HG03460 (cell line): ENCODE measurements around the gene CENPU.

Source experiments
- ATAC-seq: cut with Tn5 transposase; IDR thresholded peaks from one replicate; pipeline ENCODE4 v1.9.1; 2021; ENCODE audit not compliant: unreplicated experiment

CENPU gene

DNA sequence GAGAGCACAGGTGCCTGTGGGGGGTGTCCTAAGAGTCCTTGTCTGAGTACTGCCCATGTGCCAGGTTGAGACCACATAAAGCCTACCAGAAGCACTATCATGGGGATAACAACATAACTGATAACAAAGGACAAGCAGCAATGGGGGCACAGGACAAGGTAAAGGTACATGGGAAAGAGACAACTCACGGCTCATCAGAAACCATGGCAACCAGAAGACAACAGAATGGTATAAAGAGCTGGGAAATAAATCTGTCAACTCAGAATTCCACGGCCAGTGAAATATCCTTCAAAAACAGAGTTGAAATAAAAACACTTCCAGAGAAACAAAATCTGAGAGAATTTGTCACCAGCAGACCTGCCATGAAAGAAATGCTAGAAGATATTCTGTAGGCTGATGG, 20.0 kb downstream of the CENPU start:
- ATAC-seq = no peak

DNA sequence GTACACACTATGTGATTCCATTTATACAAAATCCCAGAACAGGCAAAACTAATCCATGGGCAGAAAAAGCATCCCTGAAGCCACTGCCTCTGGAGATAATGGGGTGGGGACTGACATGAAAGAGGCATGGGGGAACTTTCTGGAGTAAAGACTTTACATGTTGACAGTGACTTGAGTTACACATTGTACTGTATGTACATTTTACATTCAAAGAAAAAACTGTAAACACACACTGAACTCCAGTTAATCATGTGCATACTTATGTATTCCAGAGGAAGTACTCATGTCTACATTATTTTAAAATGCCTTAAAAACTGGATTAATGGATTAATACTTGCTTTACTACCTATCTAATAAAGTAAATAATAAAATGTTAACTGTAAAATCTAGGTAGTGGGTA, 21.6 kb downstream of the CENPU start:
- no peak for ATAC-seq

DNA sequence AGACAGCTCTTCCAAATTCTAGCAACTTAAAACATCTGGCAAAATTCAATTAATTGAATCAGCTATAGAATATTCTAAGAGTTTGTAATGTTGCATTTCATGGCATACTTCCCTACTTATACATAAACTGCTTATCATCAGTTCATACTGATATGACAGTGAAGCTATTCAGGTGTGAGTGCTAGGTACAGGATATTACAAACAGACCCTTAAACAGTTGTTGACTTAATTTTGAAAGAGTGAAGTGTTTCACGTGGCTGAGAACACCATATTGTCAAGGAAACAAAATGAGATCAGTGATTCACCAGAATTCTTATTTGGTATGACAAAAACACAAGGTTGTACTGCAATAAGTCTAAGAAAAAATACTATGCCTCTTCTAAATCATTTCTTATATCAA, 27.4 kb downstream of the CENPU start:
- ATAC-seq = no peak

DNA sequence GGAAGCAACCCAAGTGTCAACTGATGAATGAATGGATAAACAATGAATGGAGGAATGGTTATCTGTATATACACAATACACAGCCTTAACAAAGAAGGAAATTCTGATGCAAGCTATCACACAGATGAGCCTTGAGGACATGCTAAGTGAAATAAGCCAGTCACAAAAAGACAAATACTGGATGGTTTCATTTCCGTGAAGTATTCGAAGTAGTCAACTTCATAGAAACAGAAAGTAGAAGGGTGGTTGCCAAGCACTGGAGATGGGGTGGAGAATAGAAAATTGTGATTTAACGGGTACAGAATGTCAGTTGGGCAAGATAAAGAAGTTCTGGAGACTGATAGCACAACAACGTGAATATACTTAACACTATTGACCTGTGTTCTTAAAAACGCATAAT, 28.2 kb downstream of the CENPU start:
- ATAC-seq = no peak

DNA sequence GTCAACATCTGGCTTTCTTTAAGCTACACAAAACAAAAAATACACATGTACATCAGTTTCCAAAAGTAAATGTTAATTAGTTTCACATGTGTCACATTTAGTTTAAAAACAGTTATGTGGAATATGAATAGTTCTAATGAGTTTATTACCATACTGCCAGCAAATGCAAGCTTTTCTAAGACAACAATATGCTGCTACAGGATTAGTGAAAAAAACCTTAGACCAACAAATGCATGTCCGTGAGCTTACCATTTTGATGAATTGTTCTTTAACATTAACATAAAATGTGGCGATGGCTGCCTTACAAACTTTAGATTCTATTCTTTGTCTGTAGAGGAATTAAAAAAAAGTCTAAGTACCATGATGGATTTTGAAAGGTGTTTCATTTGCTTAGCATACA, 31.8 kb downstream of the CENPU start:
- ATAC-seq = no peak

DNA sequence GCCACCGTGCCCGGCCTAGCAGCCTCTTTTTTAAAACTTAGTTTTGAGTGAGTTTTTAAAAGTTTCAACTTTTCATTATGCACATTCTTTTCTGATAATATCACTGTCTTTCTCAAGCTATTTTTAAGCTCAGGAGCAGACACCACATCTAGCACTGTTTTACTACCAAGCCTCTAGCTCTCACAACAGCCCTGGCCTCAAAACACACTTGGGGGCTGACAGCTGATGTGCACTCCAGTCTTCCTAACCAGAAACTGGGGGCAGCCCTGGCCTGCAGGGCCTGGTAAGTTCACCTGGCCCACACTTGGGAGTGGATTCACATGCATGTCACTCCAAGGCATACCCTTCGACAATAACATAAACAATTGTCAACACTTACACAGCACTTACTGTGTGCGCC, 34.0 kb downstream of the CENPU start:
- ATAC-seq = no peak

DNA sequence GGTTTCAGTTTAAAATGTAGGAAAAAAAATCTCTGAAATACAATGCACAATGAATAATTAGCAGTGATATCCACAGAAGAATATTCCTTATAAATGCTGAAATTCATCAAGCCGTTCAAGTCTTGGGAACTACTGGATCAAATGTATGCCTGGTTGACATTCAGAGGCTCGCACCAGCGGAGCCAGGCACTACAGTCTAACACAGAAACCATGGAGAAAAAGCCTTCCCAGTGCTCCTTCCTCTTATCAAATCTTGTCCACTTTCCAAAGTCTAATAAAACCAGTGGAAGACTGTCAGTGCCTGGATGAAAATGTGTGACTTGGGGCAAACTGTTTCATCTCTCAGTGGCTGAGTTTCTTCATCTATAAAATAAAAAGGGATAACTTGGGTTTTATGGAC, 35.9 kb downstream of the CENPU start:
- ATAC-seq = no peak

DNA sequence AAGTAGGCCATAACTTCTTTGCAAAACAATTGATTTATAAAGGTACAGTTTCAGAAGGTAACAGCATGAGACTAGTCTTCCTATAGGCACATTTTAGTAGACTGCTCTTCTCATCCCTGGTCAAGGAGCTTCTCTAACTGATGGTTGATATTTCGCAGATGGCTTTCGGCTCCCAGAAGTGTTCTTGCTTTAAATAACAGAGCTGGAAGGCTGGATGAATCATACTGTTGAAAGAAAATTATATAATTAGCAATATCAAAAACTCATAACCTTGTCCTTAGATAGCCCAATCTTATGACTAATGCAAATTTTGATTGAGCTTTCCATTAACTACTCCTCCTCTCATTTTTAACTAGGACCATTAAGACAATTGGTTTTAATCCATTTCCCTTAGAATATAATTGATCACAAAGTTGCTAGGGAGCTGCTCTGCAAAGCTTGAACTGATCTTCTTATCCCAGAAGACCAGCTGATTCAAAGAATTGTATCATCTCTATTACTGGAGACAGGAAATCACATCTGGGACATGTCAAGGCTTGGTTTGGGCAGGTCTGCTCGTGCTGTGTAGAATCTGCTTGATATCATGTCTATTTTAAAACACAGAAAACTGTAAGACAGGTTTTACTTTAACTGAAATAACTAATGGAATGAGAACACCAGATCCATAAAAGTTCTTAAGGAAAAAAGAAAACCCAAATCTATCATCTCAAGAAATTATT, 38.6 kb downstream of the CENPU start:
- no peak for ATAC-seq

DNA sequence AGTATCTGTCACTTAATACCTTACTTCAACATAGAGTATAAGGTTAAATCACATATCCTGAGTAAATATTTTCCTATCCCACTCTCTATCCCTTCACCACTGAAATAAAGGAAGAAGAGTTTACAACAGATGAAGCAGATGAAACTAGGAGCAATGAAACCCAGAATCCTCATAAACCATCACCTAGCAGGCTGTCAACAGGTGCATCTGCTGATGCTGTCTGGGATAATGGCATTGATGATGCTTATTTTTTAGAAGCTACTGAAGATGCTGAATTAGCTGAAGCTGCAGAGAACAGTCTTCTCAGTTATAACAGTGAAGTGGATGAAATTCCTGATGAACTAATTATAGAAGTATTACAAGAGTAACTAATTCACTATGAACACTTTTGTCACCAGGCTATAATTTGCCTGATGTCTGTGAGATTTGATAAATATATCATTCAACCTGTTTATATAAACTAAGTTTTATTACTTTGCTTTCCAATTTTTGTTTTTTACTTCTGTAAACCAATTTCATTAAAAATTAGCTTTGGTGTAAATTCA, 39.4 kb downstream of the CENPU start:
- ATAC-seq = no peak

DNA sequence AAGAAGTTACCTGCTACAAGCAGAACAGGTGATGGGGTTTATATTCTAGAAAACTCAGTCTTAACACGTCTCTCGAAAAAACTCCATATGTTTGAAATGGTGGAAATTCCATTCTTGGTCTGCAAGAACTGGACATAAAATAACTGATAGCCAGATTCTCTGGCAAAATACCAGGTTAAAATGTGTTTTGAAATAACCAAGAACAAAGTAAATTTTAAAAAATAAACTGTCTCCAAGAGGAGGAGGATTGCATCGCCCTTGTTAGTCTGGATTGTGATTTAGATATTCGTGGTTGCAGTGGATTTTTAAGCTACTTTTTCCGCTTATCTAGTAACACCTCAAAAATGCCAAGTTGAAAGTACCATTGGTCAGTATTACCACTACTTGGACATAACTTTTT, 40.8 kb downstream of the CENPU start:
- ATAC-seq = no peak

DNA sequence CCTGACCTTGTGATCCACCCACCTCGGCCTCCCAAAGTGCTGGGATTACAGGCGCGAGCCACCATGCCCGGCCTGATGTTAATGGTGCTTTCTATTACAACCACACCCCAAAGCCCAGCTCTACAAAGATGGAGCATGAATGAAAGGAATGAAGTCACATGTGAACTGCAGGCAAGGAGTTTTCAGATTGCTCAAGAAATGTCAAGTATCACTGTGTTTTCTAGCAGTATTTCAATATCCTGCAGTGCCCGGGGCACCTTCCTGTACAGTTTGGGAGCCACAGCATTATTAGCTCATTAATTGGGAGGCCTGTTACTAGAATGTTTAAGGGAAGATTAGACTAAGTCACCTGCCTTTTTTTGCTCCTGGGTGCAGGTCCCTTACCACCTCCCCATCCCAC, 44.2 kb downstream of the CENPU start:
- ATAC-seq = no peak

DNA sequence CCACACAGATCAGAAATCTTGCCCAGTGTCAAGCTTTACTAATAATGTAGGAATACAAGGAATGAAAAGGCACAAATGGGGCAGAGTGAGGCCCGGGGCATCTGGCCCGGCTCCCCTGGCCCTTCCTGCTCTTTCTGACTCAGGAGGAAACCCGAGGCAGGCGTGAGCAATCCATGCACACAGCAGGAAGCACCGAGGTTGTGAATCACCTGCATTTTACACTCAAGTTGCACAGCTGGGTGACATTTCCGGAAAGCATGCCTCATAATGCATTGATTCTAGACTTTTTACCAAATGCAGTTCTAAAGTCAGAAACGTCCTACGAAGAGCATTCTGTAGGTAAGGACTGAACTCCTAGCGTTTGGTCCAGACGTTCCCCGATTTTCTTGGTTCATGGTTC, 45.4 kb downstream of the CENPU start:
- ATAC-seq = no peak

DNA sequence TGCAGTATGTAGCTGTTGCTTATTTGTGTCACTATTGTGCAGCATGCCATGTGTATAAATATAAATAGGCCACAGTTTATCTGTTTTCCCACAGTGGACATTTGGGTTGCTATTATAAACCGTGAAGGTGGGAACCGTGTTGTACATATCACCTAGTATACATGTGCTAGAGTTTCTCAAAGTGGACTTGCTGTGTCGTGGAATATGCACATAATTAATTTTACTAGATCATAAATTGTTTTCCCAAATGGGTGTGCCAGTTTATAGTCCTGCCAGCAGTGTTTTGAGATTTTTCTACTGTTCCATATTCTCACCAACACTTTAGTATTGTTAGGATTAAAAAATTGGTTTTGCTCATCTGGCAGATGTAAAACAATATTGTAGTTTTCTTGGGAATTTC, 45.9 kb downstream of the CENPU start:
- no peak for ATAC-seq

DNA sequence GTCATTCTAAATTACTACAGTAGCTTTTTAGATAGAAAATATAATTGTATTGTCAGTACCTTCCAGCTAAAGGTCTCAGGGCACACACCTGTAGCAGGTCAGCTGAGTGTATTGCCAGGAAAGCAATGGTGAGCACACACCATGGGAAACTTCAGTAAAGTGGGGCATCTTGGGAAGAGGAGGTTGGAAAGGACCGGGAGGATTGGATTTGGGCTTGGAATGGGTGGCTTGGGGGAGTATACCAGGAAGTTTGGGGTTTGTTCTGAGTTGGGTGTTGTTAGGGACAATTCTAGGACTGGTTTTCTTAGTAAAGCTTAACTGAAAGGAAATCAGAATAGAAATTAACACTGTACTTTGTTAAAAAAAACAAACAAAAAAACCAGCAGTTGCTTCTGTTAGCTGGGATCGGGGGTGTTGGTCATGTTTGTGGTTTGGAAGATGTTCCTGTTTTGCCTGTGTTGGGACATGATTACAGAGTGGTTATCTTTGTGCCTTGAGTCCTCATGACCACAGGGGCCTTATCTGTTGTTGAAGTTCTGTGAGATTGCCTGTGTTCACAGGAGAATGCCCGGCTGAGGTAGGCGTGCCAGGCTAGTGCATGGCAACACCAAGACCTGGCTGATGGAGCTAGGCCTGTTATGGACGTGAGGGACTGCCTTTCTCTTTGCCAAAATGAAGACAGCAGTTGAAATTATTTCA, 49.3 kb downstream of the CENPU start:
- no peak for ATAC-seq

DNA sequence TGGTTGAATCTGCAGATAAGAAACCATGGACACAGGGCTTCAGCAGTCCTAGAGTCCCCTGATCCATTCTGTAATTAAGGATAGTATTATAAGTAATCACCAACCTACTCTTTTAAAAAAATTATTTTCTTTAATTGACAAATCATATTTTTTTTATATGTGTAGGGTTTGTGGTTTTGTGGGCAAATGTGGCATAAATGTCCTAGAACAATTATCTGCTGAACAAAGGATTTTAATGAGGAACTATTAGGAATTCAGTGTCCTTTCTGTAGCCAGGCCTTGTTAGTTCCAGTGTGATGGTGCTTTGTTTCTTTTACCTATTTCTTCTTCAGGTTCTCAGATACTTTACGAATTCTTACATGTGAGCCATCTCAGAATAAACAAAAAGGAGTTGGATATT, 52.0 kb downstream of the CENPU start:
- ATAC-seq = no peak

DNA sequence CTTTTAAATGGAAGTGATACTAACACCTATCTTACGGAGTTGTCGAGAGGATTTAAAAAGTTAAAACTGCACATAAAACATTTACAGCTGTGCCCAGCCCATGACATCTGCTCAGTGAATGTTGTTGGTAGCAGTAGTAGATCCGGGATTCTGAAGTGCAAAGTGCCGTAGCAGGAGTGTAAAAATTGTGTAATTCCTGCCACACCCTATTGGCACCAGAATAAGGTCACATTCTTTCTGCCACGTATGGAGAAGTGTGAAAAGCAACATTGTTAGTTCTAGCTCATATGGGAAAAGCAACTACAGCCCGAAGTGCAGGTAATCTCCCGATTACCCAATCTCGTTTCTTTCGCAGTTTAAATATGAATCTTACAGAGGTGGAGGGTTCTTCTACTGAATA, 53.2 kb downstream of the CENPU start:
- no peak for ATAC-seq

DNA sequence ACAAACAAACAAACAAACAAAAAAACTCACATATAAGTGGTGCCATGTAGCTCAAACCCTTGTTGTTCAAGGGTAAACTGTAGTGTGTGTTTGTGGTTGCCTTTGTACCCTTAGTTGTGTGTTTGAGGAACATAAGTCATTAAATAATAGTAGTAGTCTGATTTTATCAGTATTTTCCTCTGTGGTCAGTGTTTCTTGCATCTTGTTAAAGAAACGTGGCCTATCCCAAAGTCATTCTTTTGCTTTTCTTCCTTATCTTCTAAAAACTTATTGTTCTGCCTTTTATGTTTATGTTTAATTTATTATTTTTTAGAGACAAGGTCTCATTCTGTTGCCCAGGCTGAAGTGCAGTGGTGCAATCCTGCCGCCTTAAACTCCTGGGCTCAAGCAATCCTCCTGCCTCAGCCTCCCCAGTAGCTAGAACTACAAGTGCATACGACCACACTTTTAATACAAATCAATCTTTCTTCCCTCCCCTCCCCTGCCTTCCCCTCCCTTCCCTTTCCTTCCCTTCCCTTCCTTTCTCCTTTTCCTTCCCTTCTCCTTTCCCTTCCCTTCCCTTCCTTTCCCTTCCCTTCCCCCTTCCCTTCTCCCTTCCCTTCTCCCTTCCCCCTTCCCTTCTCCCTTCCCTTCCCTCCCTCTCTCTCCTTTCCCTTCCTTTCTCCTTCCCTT, 57.9 kb downstream of the CENPU start:
- ATAC-seq = no peak

DNA sequence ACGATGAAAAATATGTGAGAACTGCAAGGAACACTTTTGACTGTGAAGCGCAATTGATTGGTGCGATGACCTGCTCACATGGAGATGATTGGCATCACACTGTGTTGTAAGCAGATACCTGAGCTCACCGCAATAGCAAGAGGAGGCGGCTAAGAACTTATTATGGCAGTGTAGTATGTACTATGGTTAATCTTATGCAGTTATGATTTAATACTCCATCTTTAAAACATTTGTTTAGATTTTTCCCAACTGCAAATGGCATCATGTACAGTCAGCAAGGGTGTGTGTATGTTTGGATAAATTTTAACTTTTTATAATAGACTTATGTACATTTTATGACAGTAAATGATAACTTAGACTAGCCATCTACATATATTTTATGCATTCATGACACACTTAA, 58.9 kb downstream of the CENPU start:
- no peak for ATAC-seq

DNA sequence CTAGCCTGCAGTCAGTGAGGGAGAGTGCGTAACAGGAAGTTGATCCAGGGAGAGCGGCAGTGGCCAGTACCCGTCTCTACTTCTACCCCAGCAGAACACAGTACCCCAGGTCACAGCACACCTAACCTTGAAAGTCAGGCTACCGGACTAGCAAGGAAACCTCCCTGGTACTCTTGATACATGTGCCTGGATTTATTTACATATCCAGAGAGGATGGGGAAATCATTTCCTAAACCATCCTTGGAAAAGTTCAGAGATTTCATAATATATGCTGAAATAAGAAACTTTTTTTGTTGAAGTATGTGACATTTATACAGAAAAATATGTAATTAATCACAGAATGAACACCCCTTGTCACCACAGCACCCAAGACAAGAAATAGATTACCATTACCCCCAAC, 59.9 kb downstream of the CENPU start:
- ATAC-seq = no peak

DNA sequence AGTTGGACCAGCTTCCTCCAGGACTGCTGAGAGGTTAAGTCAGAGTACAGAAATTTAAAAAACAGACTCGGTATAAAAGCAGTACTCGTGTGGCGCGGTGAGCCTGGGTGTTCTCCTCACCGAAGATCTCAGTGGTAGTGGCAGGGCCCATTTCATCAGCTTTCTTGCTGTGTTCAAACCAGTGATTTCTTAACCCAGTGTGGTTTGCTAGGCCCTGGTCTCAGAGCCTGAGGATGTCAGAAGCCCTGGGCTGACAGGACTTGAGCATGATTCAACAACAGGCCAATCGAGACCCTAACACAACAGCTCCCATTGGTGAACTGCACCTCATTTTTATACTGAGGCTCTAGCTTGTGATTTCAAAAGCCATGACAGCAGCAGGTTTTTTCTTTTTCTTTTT, 61.2 kb downstream of the CENPU start:
- ATAC-seq = no peak

DNA sequence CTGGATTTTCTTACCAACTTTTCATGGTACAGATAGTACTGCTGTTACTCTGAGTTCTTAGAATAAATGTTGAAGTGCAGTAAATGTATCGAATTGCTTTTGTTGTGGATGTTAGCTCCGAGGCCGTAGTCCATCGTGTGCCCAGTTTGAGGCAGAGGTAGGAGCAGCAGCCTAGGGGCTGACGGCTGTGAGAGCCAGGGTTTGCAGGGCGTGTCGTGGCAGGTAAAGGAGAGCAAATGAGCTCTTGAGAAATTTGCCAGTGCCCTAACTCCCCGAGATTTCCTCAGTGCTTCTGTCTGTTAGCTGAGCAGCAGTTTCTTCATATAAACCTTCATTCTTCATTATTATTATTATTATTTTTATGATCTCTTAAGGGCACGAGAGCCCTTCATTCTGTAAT, 62.8 kb downstream of the CENPU start:
- no peak for ATAC-seq

DNA sequence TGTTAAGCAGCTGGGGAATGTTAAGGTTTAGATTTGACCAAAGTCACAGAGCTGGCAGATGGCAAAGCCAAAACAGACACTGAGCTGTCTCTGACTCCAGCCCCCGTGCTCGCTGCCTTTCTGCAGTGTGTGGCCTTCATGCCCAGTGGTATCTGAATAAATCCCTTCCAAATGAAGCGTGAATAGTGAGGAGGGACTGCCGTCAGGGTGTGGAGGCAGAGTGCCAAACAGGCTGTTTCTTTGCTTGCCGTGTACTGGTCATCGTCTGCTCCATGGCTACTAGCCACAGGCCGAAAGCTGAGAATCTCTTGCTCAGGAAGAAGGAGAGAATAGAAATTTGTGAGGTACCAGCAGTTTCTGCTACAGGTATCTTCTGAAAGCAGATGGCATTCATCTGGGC, 64.6 kb downstream of the CENPU start:
- no peak for ATAC-seq
